ENCODE measurements around the gene HIBCH. TPM values are rescaled to one million over a fixed set of nuclear protein-coding genes. Genes with fewer than 3 reads are reported as not detected.

The HIBCH gene
- total and polyA plus RNA-seq, 9 of the 15 experiments (the other 6 are each of a cell fraction or from before 2014, with no cell fraction given): 17.0 to 65.4 (median 28.3) TPM

DNA sequence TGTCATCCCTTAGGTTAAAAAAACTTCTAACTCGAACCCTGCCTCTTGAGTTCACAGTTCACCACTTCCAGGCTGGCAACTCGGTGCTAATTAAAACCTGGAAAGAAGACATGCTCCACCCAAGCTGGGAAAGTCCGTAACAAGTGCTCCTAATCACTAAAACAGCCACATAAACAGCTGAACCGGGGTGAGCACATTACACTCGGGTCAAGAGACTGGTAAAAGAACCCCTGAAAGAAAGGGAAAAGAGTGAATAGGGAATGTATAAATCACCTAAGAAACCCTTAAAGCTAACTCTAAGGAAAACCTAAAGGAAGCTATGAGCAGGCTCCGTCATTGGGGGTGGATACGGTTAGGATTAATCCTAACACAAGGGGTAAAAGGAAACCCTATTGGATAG is 102.0 kb downstream of the HIBCH start:
- ATAC-seq (no peak), FAIRE-seq (no peak), DNase-seq (ENCODE audit: extremely low read depth in 1 of 4, low spot score in 3 of 4) (no peak)
- Histone ChIP-seq H3K4me2 (ENCODE audit: insufficient read depth, low read length) (no peak overlapping the region), H3K4me1 (replicated peaks in 1 of 2; ENCODE audit: control insufficient read depth in 2 of 2, insufficient read depth in 2 of 2, low read length in 2 of 2) (peaks cover 9 to 18% of the 10 kb centered on the region in 2 experiments; a peak in 3 of 5 replicates), H3K9me3 (replicated peaks; ENCODE audit: control insufficient read depth, insufficient read depth, low read depth, low read length) (no peaks in the 10 kb centered on the region), H3K9ac (ENCODE audit: insufficient read depth in 1 of 2, low read depth in 2 of 2, low read length in 2 of 2) (no peak overlapping the region), H2AFZ (ENCODE audit: low read depth, low read length) (no peak overlapping the region), H3K36me3 (ENCODE audit: control insufficient read depth, insufficient read depth, low read length) (peaks cover 7% of the 10 kb centered on the region; the same call in 1 of the 3 replicates), H3K27me3 (ENCODE audit: control insufficient read depth in 2 of 2, insufficient read depth in 2 of 2, low read length in 2 of 2) (no peaks in the 10 kb centered on the region), H4K20me1 (replicated peaks; ENCODE audit: control insufficient read depth, insufficient read depth, low read length) (no peaks in the 10 kb centered on the region), H3K27ac (ENCODE audit: extremely low read depth, low read depth, low read length) (no peak overlapping the region), H3K9me1 (ENCODE audit: control insufficient read depth, insufficient read depth, low read length) (no peaks in the 10 kb centered on the region), H3K4me3 (no peak overlapping the region), H3K79me2 (ENCODE audit: control insufficient read depth, insufficient read depth, low read length) (no peaks in the 10 kb centered on the region)
- ChIA-PET CTCF (ENCODE audit: low intra/inter-chr PET ratio) (no interaction called here), POLR2A (interaction anchor here (0.5 to 1.3 kb wide), 4 partner anchors 12 to 123 kb away, joined by 3 to 4 read pairs (median 4); no protein-coding TSS in a partner anchor)
- in situ Hi-C loops (cut with MboI): no loop called here
- 90% methylated on average over 5 of the region's 7 CpGs for WGBS (ENCODE audit: insufficient coverage, low coverage, missing lambda C conversion rate)
- TF ChIP-seq MYBL2 (IDR thresholded peaks at IDR 0.05; ENCODE audit: low read depth) (no peak), MYBL2 (CRISPR knock-in tag; IDR thresholded peaks at IDR 0.05; ENCODE audit: borderline replicate concordance) (no peak), BRD4 (IDR thresholded peaks at IDR 0.05) (no peak), RBM34 (IDR thresholded peaks at IDR 0.05; ENCODE audit: borderline replicate concordance, insufficient read depth, low read length) (no peak), PML (IDR thresholded peaks at IDR 0.05; ENCODE audit: low read length) (no peak), SNIP1 (IDR thresholded peaks at IDR 0.05; ENCODE audit: low read depth) (no peak), ZNF324 (CRISPR knock-in tag; IDR thresholded peaks at IDR 0.05) (no peak), HMG20A (CRISPR knock-in tag; conservative IDR thresholded peaks at IDR 0.05) (no peak), EHMT2 (IDR thresholded peaks at IDR 0.05) (no peak), SLC30A9 (CRISPR knock-in tag; IDR thresholded peaks at IDR 0.05) (no peak), NONO (IDR thresholded peaks at IDR 0.05; ENCODE audit: low read depth in 2 of 2, low read length in 1 of 2) (no peak), RFX1 (IDR thresholded peaks at IDR 0.05) (no peak), CTBP1 (IDR thresholded peaks at IDR 0.05; ENCODE audit: borderline replicate concordance) (no peak), CHD2 (IDR thresholded peaks at IDR 0.05; ENCODE audit: low read depth, low read length) (no peak), ZBTB8A (IDR thresholded peaks at IDR 0.05; ENCODE audit: partially characterized antibody) (no peak), ZNF143 (CRISPR knock-in tag; IDR thresholded peaks at IDR 0.05) (no peak)
- TF ChIP-seq, protein P1, sequence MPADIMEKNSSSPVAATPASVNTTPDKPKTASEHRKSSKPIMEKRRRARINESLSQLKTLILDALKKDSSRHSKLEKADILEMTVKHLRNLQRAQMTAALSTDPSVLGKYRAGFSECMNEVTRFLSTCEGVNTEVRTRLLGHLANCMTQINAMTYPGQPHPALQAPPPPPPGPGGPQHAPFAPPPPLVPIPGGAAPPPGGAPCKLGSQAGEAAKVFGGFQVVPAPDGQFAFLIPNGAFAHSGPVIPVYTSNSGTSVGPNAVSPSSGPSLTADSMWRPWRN (IDR thresholded peaks at IDR 0.05; ENCODE audit: low read depth): no peak
- TF ChIP-seq, protein P2, sequence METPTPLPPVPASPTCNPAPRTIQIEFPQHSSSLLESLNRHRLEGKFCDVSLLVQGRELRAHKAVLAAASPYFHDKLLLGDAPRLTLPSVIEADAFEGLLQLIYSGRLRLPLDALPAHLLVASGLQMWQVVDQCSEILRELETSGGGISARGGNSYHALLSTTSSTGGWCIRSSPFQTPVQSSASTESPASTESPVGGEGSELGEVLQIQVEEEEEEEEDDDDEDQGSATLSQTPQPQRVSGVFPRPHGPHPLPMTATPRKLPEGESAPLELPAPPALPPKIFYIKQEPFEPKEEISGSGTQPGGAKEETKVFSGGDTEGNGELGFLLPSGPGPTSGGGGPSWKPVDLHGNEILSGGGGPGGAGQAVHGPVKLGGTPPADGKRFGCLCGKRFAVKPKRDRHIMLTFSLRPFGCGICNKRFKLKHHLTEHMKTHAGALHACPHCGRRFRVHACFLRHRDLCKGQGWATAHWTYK (CRISPR knock-in tag; IDR thresholded peaks at IDR 0.05): no peak
- TF ChIP-seq, protein P3, sequence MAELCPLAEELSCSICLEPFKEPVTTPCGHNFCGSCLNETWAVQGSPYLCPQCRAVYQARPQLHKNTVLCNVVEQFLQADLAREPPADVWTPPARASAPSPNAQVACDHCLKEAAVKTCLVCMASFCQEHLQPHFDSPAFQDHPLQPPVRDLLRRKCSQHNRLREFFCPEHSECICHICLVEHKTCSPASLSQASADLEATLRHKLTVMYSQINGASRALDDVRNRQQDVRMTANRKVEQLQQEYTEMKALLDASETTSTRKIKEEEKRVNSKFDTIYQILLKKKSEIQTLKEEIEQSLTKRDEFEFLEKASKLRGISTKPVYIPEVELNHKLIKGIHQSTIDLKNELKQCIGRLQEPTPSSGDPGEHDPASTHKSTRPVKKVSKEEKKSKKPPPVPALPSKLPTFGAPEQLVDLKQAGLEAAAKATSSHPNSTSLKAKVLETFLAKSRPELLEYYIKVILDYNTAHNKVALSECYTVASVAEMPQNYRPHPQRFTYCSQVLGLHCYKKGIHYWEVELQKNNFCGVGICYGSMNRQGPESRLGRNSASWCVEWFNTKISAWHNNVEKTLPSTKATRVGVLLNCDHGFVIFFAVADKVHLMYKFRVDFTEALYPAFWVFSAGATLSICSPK (IDR thresholded peaks at IDR 0.05; ENCODE audit: borderline replicate concordance): no peak
- TF ChIP-seq, protein P4, sequence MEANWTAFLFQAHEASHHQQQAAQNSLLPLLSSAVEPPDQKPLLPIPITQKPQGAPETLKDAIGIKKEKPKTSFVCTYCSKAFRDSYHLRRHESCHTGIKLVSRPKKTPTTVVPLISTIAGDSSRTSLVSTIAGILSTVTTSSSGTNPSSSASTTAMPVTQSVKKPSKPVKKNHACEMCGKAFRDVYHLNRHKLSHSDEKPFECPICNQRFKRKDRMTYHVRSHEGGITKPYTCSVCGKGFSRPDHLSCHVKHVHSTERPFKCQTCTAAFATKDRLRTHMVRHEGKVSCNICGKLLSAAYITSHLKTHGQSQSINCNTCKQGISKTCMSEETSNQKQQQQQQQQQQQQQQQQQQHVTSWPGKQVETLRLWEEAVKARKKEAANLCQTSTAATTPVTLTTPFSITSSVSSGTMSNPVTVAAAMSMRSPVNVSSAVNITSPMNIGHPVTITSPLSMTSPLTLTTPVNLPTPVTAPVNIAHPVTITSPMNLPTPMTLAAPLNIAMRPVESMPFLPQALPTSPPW (CRISPR knock-in tag; IDR thresholded peaks at IDR 0.05): no peak
- intact Hi-C loops (cut with micrococcal nuclease): no loop called here
- no TSS peak for BruUV-seq (replicated peaks)

Data from K562 (cell line).